Breast epithelium (tissue), 3 donors: ENCODE results near the gene KCNJ6.

Experiments
- CTCF ChIP-seq, 3 donors: fragments of 450-650 bp; IDR thresholded peaks; one replicate each; pipeline ENCODE4 v1.5.1; 2016 to 2017; ENCODE audit warnings: antibody characterized with exemption in 3 of 3, mild to moderate bottlenecking in 3 of 3, moderate library complexity in 3 of 3
- POLR2A ChIP-seq: fragments of 450-650 bp; IDR thresholded peaks from one replicate; pipeline ENCODE4 v1.6.1; 2016; ENCODE audit warnings: antibody characterized with exemption, mild to moderate bottlenecking, moderate library complexity

- no peak for TF ChIP-seq CTCF (IDR thresholded peaks at IDR 0.05)
- no peak for TF ChIP-seq POLR2A
Measured at GRCh38 chr21:37945036-37945435, 28.8 kb upstream of the KCNJ6 start.
